K562 (cell line): ENCODE measurements around the gene KNDC1. TPM values are rescaled to one million over a fixed set of nuclear protein-coding genes. Genes with fewer than 3 reads are reported as not detected.

ENCODE experiments used
- ARID4B ChIP-seq: sonication (generic); formaldehyde crosslinking; IDR thresholded peaks from 2 replicates; pipeline ENCODE4 v1.8.0; 2022; ENCODE audit warnings: mild to moderate bottlenecking, missing genetic modification reagents
- ATF1 ChIP-seq, 2 experiments: fragments of 450-650 bp in 1 of 2; IDR thresholded peaks; 2 replicates each; pipeline ENCODE4 v1.6.1; 2016; ENCODE audit warnings: missing compliant biosample characterization in 1 of 2, missing genetic modification characterization in 1 of 2
- ATF7 ChIP-seq: fragments of 450-650 bp; IDR thresholded peaks from 2 replicates; pipeline ENCODE4 v1.7.1; 2014; ENCODE audit warnings: mild to moderate bottlenecking, moderate library complexity
- BHLHE40 ChIP-seq: IDR thresholded peaks from 2 replicates; pipeline ENCODE4 v1.6.1; 2011; ENCODE audit warnings: low read length, improper control_type of control experiment
- CBFA2T2 ChIP-seq: fragments of 450-650 bp; conservative IDR thresholded peaks from 2 replicates; pipeline ENCODE4 v1.6.1; 2017; ENCODE audit warnings: mild to moderate bottlenecking
- CHD4 ChIP-seq: fragments of 200-600 bp; sonication (generic); IDR thresholded peaks from 3 replicates; pipeline ENCODE4 v1.6.1; 2012; ENCODE audit warnings: low read depth, mild to moderate bottlenecking, mixed read lengths, low read length, inconsistent platforms; ENCODE audit not compliant: insufficient read depth, insufficient replicate concordance, poor library complexity, severe bottlenecking
- GABPA ChIP-seq: fragments of 200-800 bp; sonication (Bioruptor generic); conservative IDR thresholded peaks from 2 replicates; pipeline ENCODE4 v1.6.1; 2016; ENCODE audit warnings: low read depth, missing genetic modification characterization, missing compliant biosample characterization
- HDAC3 ChIP-seq: fragments of 450-650 bp; IDR thresholded peaks from 2 replicates; pipeline ENCODE4 v1.6.1; 2018; ENCODE audit warnings: borderline replicate concordance, mild to moderate bottlenecking, moderate library complexity; ENCODE audit not compliant: partially characterized antibody
- HDGF ChIP-seq: fragments of 450-650 bp; IDR thresholded peaks from 2 replicates; pipeline ENCODE4 v1.6.1; 2016
- HSF4 ChIP-seq: fragments of 250-450 bp; sonication (Bioruptor Pico); IDR thresholded peaks from 2 replicates; pipeline ENCODE4 v2.1.2; 2022; ENCODE audit warnings: mild to moderate bottlenecking, moderate library complexity, borderline replicate concordance
- JUND ChIP-seq, 2 experiments: IDR thresholded peaks; 2 replicates in 1 of 2; 3 replicates in 1 of 2; pipeline ENCODE4 v1.6.1; 2011; ENCODE audit warnings: borderline replicate concordance in 2 of 2, low read depth in 2 of 2, low read length in 2 of 2, improper control_type of control experiment in 1 of 2, missing biosample characterization in 1 of 2, missing genetic modification characterization in 1 of 2, missing genetic modification reagents in 1 of 2
- MTA3 ChIP-seq: fragments of 450-650 bp; formaldehyde crosslinking; IDR thresholded peaks from 2 replicates; pipeline ENCODE4 v1.6.1; 2017; ENCODE audit warnings: mild to moderate bottlenecking, borderline replicate concordance
- MXI1 ChIP-seq: IDR thresholded peaks from 2 replicates; pipeline ENCODE4 v1.6.1; 2011; ENCODE audit warnings: low read depth, mild to moderate bottlenecking, improper control_type of control experiment, low read length
- NEUROD1 ChIP-seq: fragments of 150-350 bp; IDR thresholded peaks from 2 replicates; pipeline ENCODE4 v1.6.1; 2014; ENCODE audit warnings: borderline replicate concordance, low read length, low read depth; ENCODE audit not compliant: partially characterized antibody
- PTRF ChIP-seq: fragments of 450-650 bp; IDR thresholded peaks from 2 replicates; pipeline ENCODE4 v1.6.1; 2016; ENCODE audit warnings: mild to moderate bottlenecking, missing genetic modification characterization, missing compliant biosample characterization
- RBM15 ChIP-seq: fragments of 200-400 bp; formaldehyde crosslinking; IDR thresholded peaks from 2 replicates; pipeline ENCODE4 v1.6.1; 2018; ENCODE audit warnings: mild to moderate bottlenecking, low read length, moderate library complexity; ENCODE audit not compliant: insufficient read depth
- SMAD1 ChIP-seq: fragments of 150-350 bp; IDR thresholded peaks from 2 replicates; pipeline ENCODE4 v1.6.1; 2014; ENCODE audit warnings: low read length, low read depth; ENCODE audit not compliant: partially characterized antibody
- SMARCE1 ChIP-seq: fragments of 450-650 bp; IDR thresholded peaks from 2 replicates; pipeline ENCODE4 v1.7.1; 2016; ENCODE audit warnings: mild to moderate bottlenecking
- TFAM ChIP-seq: fragments of 250-450 bp; sonication (Bioruptor Pico); conservative IDR thresholded peaks from 2 replicates; pipeline ENCODE4 v1.5.0; 2021; ENCODE audit warnings: mild to moderate bottlenecking, moderate library complexity
- ZHX1 ChIP-seq: fragments of 150-350 bp; conservative IDR thresholded peaks from 2 replicates; pipeline ENCODE4 v1.6.1; 2014; ENCODE audit warnings: low read length
- polyA plus RNA-seq, 8 experiments: library from polyadenylated mRNA; depleted of rRNA in 4 of 8; stranded (reverse) in 5 of 8; unstranded in 3 of 8; fragments of >200 nt; fragmentation: Nextera tagmentation in 2 of 8; fragmentation: Illumina TruSeq in 1 of 8; extraction: Ambion mirVana in 2 of 8; extraction: Trizol in 1 of 8; gene quantifications; 2 replicates each; pipeline versions ENCODE4 v1.2.1 to v1.2.3, GENCODE V29; 2011 to 2014; ENCODE audit warnings: inconsistent platforms in 1 of 8, missing spikeins in 1 of 8
- total RNA-seq, 7 experiments: library from RNA; depleted of rRNA in 6 of 7; stranded (reverse); fragments of >200 nt in 6 of 7; fragmentation: Illumina TruSeq in 2 of 7; extraction: Trizol in 2 of 7; gene quantifications; 2 replicates each; pipeline versions ENCODE4 v1.2.1 to v1.2.3, GENCODE V29; 2011 to 2021; ENCODE audit warnings: low replicate concordance in 1 of 7

Gene KNDC1
- total and polyA plus RNA-seq, 9 of the 15 experiments (the other 6 are each of a cell fraction or from before 2014, with no cell fraction given), result 0.07 to 0.26 (median 0.11) TPM; not detected in 6

DNA sequence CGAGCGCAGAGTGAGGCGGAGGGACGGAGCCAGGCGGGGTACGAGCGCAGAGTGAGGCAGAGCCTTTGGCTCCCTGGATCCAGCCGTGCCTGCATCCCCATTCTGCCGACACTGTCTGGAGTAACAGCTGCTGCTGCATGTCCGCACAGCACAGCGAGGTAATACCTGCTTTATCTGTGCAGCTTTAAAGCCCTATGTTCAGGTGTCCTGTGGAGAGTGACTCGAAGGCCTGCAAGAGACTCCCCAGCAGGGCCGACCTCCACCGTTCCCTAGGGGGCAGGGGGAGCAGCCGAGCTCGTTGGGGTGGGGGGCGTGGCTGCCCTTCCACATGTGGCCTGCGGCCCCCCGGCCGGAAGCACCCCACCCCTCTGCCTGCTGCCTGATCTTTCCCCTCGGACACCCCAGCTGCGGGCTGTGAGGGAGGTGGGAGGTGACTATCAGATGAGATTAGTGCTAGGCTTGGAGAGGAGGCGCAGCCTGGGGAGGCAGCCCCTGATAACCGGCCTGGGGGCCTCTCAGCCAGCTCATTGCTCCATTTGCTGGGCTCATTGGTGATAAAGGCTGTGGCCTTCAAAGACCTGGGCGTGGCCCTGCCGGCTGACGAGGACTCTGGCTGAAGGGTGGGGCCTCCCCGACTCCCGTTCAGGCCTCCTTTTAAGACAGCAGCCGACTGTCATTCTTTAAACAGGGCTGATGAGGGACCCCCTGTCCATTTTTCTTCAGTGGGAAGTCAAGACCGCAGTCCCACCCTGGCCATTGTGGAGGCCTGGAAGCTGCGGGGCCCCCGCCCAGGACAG, 85.6 kb downstream of the KNDC1 start (continued):
- TF ChIP-seq ARID4B (CRISPR knock-in tag) (no peak), HDGF (no peak), PTRF (tag) (no peak), NEUROD1 (peak; percentile 75), BHLHE40 (peak; percentile 20; the same call in 1 of the 2 replicates), MTA3 (peak; percentile 68; the same call in 1 of the 2 replicates), CHD4 (peak; percentile 56), GABPA (tag) (peak; percentile 69), JUND (IDR thresholded peaks at IDR 0.05; ENCODE audit: borderline replicate concordance, low read depth, low read length) (peak; percentile 64), JUND (tag; IDR thresholded peaks at IDR 0.05; ENCODE audit: borderline replicate concordance, low read depth, low read length) (peak; percentile 32; the same call in 1 of the 3 replicates), SMARCE1 (peak; percentile 78), SMAD1 (no peak), ATF1 (CRISPR knock-in tag; IDR thresholded peaks at IDR 0.05) (no peak), ATF1 (tag; IDR thresholded peaks at IDR 0.05) (peak; percentile 61), HSF4 (no peak), CBFA2T2 (peak; percentile 88), ZHX1 (no peak), HDAC3 (peak; percentile 66), ATF7 (peak; percentile 57; the same call in 1 of the 2 replicates), MXI1 (no peak), TFAM (CRISPR knock-in tag) (no peak), RBM15 (no peak)
